Ovary (tissue), 3 donors: Measurements from ENCODE around the gene F13B.

Experiments used
- POLR2A ChIP-seq: fragments of 450-650 bp; IDR thresholded peaks from one replicate; pipeline ENCODE4 v1.6.1; 2017; ENCODE audit warnings: antibody characterized with exemption, mild to moderate bottlenecking, moderate library complexity
- TF ChIP-seq, protein P1 (sequence below), 3 donors: fragments of 450-650 bp in 2 of 3; fragments of 200-600 bp in 1 of 3; IDR thresholded peaks; one replicate each; pipeline versions ENCODE4 v1.5.1 to v1.8.0; 2016 to 2022; ENCODE audit warnings: antibody characterized with exemption in 3 of 3, mild to moderate bottlenecking in 1 of 3
- donor health status: DM: no; HTN: no; CAD: no.

DNA sequence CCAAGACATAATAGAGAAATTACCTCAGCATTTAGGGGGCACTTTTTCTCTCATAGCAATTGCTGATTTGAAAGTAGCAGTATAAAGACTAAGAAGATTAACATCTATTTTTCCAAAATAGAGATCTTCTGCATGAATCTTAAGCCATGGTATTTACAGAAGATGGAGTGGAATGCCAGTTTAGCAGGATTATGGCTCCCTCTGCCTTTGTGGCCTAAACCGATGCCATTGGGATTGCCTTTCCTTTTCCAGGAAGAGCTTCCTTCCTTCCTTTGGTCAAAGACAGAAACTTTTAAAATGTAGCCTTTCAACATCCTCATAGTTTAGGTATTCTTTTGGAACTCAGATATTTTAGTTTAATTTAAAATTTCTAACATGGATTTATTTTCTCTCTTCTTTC lies 50.3 kb downstream of the F13B start:
- TF ChIP-seq, protein P1, sequence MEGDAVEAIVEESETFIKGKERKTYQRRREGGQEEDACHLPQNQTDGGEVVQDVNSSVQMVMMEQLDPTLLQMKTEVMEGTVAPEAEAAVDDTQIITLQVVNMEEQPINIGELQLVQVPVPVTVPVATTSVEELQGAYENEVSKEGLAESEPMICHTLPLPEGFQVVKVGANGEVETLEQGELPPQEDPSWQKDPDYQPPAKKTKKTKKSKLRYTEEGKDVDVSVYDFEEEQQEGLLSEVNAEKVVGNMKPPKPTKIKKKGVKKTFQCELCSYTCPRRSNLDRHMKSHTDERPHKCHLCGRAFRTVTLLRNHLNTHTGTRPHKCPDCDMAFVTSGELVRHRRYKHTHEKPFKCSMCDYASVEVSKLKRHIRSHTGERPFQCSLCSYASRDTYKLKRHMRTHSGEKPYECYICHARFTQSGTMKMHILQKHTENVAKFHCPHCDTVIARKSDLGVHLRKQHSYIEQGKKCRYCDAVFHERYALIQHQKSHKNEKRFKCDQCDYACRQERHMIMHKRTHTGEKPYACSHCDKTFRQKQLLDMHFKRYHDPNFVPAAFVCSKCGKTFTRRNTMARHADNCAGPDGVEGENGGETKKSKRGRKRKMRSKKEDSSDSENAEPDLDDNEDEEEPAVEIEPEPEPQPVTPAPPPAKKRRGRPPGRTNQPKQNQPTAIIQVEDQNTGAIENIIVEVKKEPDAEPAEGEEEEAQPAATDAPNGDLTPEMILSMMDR (IDR thresholded peaks at IDR 0.05), result no peak
- no peak for TF ChIP-seq POLR2A
